GM20431 (cell line): ENCODE results near the gene PPP1R13B.

Experiments
- in situ Hi-C: fragments of 300-500 bp; cut with MseI, MboI; formaldehyde crosslinking; loops from one replicate; pipeline ENCODE4 v1.15.0; 2020; ENCODE audit warnings: low sequenced_read_pairs; ENCODE audit not compliant: unreplicated experiment

PPP1R13B gene

DNA sequence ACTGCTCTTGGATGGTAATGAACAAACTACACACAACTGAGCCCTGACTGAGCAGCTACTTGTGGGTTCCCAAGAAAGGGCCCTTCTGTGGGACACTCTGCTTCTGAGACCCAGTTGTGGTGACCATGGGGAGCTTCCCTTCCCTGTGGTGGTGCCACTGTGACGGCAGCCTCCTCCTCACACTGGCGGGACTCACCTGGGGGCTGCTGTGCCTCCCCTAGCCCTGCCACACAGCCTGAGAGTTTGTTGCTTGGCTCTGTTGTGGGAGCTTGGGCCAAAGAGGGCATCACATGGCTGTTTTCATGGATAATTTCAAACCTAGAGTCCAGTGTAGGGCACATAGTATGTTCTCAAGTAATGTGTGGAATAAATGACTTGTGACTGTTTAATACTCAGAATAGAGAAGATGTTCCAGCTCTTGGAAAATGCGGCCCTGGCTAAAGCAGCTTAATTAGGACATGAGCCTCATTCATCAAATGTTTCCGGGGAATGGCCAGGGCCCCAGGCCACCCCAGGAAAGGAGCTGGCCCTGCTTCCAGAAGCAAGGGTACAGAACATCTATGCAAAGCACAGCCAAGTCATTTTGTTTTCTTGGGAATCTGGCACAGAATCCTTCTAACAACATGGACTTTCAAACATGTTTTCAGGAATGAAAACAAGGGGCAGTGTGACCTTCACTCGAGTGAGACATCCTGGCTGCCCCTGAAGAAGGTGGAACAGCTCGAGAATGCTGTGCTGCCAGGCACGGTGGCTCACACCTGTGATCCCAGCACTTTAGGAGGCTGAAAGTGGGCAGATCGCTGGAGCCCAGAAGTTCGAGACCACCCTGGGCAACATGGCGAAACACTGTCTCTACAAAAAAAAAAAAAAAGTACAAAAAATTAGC, 110.6 kb downstream of the PPP1R13B start:
- in situ Hi-C loops, result no loop called here

DNA sequence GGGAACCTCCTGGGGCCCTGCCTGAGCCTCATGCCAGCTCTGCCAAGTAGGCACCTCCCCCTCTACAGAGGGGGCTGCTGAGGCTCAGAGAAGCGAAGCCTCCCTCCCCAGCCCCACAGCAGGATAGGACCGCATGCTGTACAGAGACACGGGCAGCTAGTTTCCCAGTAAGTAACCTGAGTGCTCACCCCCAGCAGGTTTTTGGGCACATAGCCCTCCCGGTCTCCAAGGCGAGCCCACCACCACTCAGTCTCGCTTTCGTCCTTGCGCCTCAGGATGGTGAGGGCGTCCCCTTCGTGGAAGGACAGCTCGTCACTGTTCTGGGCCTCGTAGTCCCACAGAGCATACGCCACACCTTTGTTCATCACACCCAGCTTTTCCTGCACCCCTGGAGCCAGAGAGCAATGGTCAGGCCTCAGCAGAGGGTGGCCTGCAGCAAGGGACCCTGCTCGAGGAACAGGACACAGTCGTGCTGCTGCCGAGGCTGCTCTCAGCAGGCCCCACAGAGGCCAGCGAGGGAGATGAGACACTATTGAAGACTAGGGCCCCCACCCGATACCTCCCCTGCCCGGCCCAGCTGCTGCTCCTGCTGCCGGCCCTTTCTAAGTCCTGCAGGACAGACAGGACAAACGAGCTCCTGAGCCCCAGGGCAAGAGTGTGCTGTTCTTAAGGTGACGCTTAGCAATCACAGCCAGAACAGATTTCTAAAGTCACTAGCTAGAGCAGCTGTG, 111.4 kb downstream of the PPP1R13B start:
- in situ Hi-C loops, result no loop called here

GRCh38 chr14:103735439-103735814, 111.9 kb downstream of the PPP1R13B start:
- in situ Hi-C loops, result no loop called here

DNA sequence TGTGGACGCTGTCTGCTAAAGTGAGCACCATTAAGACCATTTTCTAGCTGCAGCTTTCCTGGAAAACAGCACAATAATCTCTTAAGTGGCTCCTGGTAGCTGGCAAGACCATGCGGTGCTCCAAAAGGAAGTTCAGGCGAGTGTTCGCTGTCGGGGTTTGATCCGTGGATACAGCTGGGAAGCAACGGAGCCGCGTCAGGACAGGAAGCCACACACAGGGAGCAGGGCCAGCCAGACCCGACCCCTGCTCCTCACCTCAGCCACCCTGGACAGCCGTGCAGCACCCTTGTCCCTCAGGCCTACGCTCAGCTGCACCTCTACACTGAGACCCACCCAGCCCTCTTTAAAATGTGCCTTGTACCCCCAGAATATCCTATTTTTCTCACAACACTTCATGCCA, 112.4 kb downstream of the PPP1R13B start:
- in situ Hi-C loops, result no loop called here

DNA sequence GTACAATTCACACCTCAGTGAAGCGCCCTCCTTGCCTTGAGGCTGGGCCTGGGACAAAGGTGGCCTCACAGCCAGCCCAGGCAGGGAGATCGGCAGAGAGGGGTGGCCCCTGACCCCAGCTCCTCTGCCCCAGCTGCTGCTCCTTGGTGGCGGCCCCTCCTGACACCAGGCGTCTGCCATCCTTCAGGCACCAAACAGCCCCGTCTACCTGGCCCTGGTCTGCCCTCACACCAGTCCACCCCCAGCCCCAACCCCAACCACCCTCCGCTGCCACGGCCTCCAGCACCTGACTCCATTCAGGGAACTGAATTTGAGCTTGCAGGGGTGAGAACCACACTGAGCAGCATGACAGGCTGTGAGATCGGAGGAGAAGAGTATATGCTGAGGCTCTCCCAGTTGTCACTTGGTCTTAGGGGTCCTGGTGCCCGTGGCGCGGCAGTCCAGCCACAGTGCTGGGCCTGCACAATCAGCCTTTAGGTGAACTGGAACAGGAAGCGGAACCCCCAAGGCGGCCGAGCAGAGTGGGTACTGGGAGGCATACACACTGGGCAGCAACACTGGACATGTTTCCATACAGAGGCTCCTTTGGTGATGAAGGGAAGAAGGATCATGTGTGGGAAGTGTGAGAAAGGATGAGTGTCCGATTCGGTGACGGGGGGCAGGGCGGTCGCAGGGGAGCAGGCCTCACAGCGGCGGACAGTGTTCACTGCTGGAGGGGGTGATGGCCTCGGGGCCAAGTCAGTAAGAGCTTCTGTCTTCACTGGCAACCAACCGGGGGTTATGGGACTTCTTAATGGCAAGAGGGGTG, 113.1 kb downstream of the PPP1R13B start:
- in situ Hi-C loops, result no loop called here

DNA sequence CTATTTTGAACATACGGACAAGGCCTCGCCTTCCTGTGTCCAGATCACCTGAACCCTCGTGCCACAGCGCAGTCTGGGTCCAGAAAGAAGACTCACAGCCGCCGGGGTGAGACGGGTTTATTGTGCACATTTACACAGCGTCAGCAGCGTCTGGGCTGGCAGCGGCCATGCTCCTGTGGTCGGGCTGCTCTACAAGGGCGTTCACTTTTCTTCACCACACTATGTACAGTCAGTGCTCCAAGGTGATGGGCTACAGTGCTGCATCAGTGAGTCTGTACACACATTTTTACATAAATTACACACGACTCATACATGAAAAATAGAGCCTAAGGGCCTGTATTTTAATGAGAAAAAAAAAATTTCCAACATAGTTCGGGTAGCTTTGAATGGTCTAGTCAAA, 113.7 kb downstream of the PPP1R13B start:
- in situ Hi-C loops, result no loop called here

DNA sequence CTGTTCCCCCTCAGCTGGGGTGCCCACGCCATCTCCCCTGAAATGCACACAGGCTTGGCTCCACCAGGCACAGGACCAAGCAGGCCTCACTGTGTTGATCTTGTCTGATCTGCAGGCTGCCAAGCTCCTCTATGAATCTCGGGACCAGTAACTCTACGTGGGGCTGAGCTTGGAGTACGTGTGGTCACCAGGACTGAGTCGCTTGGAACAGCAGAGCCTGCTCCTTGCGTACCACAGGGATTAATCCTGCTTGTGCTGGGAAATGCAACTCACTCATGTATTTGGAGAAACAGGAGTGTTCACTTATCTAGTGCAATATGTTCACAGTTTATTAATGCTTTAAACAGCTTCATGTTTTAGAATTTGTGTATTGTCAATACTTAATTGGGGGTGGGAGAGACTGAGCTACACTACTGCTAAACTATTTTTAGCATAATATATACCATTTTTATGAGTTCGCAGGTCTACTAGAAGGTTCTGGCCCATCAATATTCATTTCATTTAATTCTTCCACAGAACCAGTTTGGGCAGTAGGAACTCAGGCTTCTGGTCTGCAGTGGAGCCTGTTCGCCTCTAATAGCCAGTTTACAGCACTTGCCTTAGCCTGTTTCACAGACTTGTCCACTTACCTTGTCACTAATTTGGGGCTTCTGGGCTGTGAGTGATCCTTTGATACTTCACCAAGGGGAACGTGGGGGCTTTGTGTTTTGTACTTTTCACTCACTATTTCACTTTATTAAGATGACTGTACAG, 114.3 kb downstream of the PPP1R13B start:
- in situ Hi-C loops, result no loop called here

DNA sequence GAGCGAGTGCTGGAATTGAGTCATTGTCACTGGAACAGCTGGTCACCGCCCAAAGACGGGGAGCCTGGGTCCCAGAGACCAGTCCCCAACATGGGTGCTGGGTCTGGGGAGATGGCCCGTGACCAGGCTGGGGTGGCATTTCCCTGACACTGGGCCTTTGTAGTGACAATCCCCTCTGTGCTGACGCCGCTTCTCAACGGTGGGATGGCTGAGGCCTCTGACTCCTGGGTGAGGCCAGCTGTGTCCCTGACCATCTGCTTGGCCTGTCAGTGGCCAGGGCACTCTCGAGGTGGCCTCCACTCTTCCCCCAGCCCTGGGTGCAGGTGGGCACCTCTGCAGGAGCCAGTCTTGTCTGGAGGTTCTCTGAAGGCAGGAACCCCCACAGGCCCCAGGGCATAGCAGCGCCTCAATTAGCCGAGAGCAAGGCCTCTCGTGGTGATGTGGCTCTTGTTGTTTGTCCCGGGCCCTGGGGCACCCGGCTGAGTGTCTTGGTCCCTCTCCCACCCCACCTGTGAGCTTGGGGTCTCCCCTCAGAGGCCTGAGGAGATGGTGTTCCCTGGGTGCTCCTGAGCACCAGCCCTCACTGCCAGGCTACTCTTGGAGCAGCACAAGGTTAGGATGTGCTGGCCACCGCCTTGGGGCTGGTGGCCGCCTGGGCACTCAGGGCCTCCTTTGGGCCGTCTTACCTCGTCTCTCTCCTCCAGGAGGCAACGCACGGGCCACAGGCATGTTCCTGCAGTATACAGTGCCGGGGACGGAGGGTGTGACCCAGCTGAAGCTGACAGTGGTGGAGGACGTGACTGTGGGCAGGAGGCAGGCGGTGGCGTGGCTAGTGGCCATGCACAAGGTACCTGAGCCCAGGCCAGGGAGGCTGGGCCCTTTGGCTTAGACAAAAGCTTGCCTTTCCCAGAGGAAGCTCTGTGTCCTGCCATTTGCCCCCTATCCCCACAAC, 115.2 kb downstream of the PPP1R13B start:
- in situ Hi-C loops, result no loop called here

- in situ Hi-C loops, result no loop called here
Observed at GRCh38 chr14:103731481-103731880, 115.9 kb downstream of the PPP1R13B start.

GRCh38 chr14:103730490-103731035, 116.8 kb downstream of the PPP1R13B start:
- in situ Hi-C loops, result no loop called here

- in situ Hi-C loops, result no loop called here
Observed at GRCh38 chr14:103729496-103730448, 117.6 kb downstream of the PPP1R13B start.

DNA sequence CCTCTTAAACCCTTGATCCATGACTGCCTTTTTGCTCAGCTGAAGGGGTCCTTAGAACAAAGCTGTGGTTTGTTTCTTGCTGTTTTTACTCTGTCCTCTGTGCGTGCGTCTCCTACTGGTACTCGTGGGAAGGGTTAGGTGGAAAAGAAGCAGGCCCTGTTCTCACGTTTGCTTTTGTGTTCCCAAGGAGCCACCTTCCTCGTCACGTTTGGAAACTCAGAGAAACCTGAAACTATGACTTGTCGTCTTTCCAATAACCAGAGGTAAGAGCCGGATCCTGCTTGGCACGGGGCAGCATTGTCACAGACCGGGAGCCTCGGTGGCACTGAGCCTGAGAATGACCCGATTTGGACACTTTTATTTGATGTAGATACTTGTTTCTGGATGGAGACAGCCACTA, 118.7 kb downstream of the PPP1R13B start:
- in situ Hi-C loops, result no loop called here

GRCh38 chr14:103728141-103728540, 119.2 kb downstream of the PPP1R13B start:
- in situ Hi-C loops, result no loop called here

DNA sequence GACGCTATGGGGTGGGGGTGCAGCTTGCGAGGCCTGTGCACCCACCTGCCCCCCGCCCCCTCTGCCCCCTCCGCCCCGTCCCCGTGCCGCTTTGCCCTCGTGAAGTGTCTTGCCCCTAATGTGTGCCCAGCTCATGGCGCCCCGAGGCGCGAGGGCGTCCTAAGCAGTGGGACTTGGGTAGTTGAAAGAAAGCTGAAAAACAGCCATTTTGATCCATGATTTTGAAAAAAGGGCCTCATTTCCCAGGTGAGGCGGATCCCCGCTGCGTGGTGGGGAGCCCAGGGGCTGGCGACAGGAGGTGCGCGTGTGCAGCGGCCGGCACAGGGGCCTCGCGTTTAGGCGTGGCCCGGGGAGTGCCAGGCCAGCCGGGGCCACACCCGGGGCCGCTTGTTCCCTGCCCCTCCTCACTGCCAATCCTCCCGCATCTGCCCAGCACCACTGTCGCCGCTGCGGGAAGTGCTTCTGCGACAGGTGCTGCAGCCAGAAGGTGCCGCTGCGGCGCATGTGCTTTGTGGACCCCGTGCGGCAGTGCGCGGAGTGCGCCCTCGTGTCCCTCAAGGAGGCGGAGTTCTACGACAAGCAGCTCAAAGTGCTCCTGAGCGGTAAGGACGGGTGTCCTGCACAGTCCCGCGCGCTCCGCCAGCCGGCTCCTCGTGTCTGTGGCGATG, 119.9 kb downstream of the PPP1R13B start:
- in situ Hi-C loops, result no loop called here

- in situ Hi-C loops, result no loop called here
Observed at GRCh38 chr14:103726474-103726873, 120.9 kb downstream of the PPP1R13B start.

DNA sequence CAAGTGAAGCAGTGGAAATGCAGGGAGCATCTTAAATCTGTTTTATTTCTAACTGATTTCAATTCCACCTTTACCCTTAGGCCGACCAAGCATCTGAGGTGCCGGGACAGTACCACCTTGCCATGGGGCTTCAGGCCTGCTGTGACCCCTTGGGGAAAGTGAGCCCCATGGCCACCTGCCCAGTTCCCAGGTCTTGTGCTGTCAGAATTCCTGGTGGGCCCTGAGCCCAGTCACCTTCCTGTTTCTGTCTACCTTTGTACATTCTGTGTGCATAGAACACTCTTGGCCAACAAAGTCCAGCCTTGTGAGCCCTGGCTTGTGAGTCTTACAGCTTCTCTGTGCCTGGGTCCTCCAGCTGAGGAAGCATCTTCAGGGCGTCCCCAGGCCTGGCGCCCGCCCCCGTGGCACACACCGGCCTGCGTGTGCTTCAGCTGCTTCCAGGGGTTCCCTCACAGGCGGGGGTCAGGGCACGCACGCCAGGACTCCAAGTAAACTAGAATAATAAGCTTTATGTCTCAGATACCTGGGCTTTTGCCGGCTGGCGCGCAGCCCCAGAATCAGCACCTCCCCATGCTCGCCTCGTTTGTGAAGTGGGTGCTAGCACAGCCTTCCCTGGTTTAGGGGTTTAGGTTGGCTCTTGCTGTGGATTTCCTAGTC, 121.5 kb downstream of the PPP1R13B start:
- in situ Hi-C loops, result no loop called here
